GM15510 (cell line): ENCODE data around the gene VLDLR.

Source experiments
- POLR2A ChIP-seq: IDR thresholded peaks from 3 replicates; pipeline ENCODE4 v1.6.1; 2011; ENCODE audit warnings: borderline replicate concordance; ENCODE audit not compliant: insufficient read length; ENCODE audit errors: extremely low read depth

The VLDLR gene

GRCh38 chr9:2673161-2673560 lies 51.6 kb downstream of the VLDLR start:
- TF ChIP-seq POLR2A, result no peak

GRCh38 chr9:2674141-2674824 lies 52.7 kb downstream of the VLDLR start:
- no peak for TF ChIP-seq POLR2A

- no peak for TF ChIP-seq POLR2A
Measured at GRCh38 chr9:2675834-2676233, 54.2 kb downstream of the VLDLR start.

- no peak for TF ChIP-seq POLR2A
Measured at GRCh38 chr9:2676466-2676865, 54.9 kb downstream of the VLDLR start.

GRCh38 chr9:2677915-2678889 lies 56.6 kb downstream of the VLDLR start:
- TF ChIP-seq POLR2A, result no peak

- TF ChIP-seq POLR2A, result no peak
Measured at GRCh38 chr9:2679011-2679410, 57.4 kb downstream of the VLDLR start.

GRCh38 chr9:2681981-2682380 lies 60.4 kb downstream of the VLDLR start:
- no peak for TF ChIP-seq POLR2A

- TF ChIP-seq POLR2A, result no peak
Measured at GRCh38 chr9:2686911-2687310, 65.3 kb downstream of the VLDLR start.

- no peak for TF ChIP-seq POLR2A
Measured at GRCh38 chr9:2688636-2689035, 67.0 kb downstream of the VLDLR start.

GRCh38 chr9:2691212-2691611 lies 69.6 kb downstream of the VLDLR start:
- TF ChIP-seq POLR2A, result no peak

- no peak for TF ChIP-seq POLR2A
Measured at GRCh38 chr9:2691626-2692025, 70.0 kb downstream of the VLDLR start.

- no peak for TF ChIP-seq POLR2A
Measured at GRCh38 chr9:2693056-2693455, 71.5 kb downstream of the VLDLR start.

- no peak for TF ChIP-seq POLR2A
Measured at GRCh38 chr9:2697492-2697891, 75.9 kb downstream of the VLDLR start.

- TF ChIP-seq POLR2A, result no peak
Measured at GRCh38 chr9:2700398-2700797, 78.8 kb downstream of the VLDLR start.

- no peak for TF ChIP-seq POLR2A
Measured at GRCh38 chr9:2700909-2701550, 79.4 kb downstream of the VLDLR start.

- TF ChIP-seq POLR2A, result no peak
Measured at GRCh38 chr9:2704504-2704903, 82.9 kb downstream of the VLDLR start.
